Measurements from ENCODE around the gene RPS6KL1.

The RPS6KL1 gene

GRCh38 chr14:74929242-74929641 is 6.2 kb upstream of the RPS6KL1 start:
- TF ChIP-seq, protein P1, sequence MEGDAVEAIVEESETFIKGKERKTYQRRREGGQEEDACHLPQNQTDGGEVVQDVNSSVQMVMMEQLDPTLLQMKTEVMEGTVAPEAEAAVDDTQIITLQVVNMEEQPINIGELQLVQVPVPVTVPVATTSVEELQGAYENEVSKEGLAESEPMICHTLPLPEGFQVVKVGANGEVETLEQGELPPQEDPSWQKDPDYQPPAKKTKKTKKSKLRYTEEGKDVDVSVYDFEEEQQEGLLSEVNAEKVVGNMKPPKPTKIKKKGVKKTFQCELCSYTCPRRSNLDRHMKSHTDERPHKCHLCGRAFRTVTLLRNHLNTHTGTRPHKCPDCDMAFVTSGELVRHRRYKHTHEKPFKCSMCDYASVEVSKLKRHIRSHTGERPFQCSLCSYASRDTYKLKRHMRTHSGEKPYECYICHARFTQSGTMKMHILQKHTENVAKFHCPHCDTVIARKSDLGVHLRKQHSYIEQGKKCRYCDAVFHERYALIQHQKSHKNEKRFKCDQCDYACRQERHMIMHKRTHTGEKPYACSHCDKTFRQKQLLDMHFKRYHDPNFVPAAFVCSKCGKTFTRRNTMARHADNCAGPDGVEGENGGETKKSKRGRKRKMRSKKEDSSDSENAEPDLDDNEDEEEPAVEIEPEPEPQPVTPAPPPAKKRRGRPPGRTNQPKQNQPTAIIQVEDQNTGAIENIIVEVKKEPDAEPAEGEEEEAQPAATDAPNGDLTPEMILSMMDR (conservative IDR thresholded peaks at IDR 0.05; ENCODE audit: low read depth, low read length): no peak
- no peaks in the 10 kb centered on the region for H3K79me2 ChIP-seq (ENCODE audit: insufficient read depth, low read depth)
- no peaks in the 10 kb centered on the region for H3K27me3 ChIP-seq (ENCODE audit: insufficient read depth, low read depth)
- H3K4me3 ChIP-seq (IDR thresholded peaks at IDR 0.05; ENCODE audit: insufficient read depth, low read depth, low read length): no peak overlapping the region
- no peak overlapping the region for H3K27ac ChIP-seq
- no peaks in the 10 kb centered on the region for H3K36me3 ChIP-seq (ENCODE audit: insufficient read depth)
- no peak overlapping the region for H2AFZ ChIP-seq (ENCODE audit: low read depth)
- H4K20me1 ChIP-seq (ENCODE audit: insufficient read depth): no peaks in the 10 kb centered on the region
- no peaks in the 10 kb centered on the region for H3K4me1 ChIP-seq (ENCODE audit: low read depth, poor library complexity, severe bottlenecking)
- H3K9ac ChIP-seq: no peak overlapping the region
- no peak overlapping the region for H3K4me2 ChIP-seq

DNA sequence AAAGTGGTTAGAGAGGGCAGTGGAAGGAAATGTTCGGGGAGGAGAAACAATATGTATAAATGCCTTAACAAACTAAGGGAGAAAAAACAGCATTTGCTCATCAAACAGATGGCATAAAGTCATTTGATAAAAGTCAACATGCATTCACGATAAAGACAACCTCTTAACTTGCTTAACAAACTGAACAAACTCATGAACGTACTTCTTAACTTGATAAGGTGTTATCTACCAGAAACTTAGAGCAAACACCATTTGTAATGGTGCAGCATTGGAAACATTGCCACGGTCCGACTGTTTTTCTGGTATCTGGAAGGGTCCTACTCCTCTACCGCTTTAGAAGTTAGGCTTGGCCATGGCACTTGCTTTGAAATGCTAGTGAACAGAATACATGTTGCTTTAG is 4.2 kb upstream of the RPS6KL1 start:
- Histone ChIP-seq H3K4me2 (no peak overlapping the region), H3K27ac (no peak overlapping the region), H3K4me1 (ENCODE audit: low read depth, poor library complexity, severe bottlenecking) (no peaks in the 10 kb centered on the region), H2AFZ (ENCODE audit: low read depth) (no peak overlapping the region), H3K27me3 (ENCODE audit: insufficient read depth, low read depth) (no peaks in the 10 kb centered on the region), H3K79me2 (ENCODE audit: insufficient read depth, low read depth) (no peaks in the 10 kb centered on the region), H3K9ac (no peak overlapping the region), H4K20me1 (ENCODE audit: insufficient read depth) (no peaks in the 10 kb centered on the region), H3K36me3 (ENCODE audit: insufficient read depth) (no peaks in the 10 kb centered on the region), H3K4me3 (IDR thresholded peaks at IDR 0.05; ENCODE audit: insufficient read depth, low read depth, low read length) (no peak overlapping the region)
- TF ChIP-seq, protein P1 (conservative IDR thresholded peaks at IDR 0.05; ENCODE audit: low read depth, low read length): no peak

DNA sequence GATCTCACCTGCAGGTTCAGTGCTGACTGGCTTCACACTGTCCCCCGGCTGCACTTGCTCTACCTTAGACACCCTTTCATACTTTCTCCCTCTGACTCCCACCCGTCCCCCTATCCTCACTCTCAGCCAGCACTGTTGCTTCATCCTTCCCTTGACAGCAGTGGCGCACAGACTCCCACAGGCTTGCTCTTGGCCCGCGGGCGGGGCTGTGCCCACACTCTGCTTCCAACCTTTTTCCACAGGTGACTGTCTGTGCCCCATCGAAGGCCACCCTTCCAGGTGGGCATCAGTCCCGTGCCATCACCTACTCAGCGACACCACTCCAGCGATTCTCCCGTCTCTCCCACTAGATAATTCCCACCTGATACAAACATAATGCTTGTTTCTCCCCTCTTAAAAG is 1.0 kb upstream of the RPS6KL1 start:
- Histone ChIP-seq H3K36me3 (ENCODE audit: insufficient read depth) (no peaks in the 10 kb centered on the region), H3K9ac (no peak overlapping the region), H3K27ac (no peak overlapping the region), H3K4me1 (ENCODE audit: low read depth, poor library complexity, severe bottlenecking) (no peaks in the 10 kb centered on the region), H3K4me3 (IDR thresholded peaks at IDR 0.05; ENCODE audit: insufficient read depth, low read depth, low read length) (no peak overlapping the region), H3K27me3 (ENCODE audit: insufficient read depth, low read depth) (no peaks in the 10 kb centered on the region), H3K79me2 (ENCODE audit: insufficient read depth, low read depth) (no peaks in the 10 kb centered on the region), H3K4me2 (no peak overlapping the region), H2AFZ (ENCODE audit: low read depth) (peak overlapping the region; percentile 61; the same call in 1 of the 2 replicates), H4K20me1 (ENCODE audit: insufficient read depth) (no peaks in the 10 kb centered on the region)
- TF ChIP-seq, protein P1 (conservative IDR thresholded peaks at IDR 0.05; ENCODE audit: low read depth, low read length): no peak

DNA sequence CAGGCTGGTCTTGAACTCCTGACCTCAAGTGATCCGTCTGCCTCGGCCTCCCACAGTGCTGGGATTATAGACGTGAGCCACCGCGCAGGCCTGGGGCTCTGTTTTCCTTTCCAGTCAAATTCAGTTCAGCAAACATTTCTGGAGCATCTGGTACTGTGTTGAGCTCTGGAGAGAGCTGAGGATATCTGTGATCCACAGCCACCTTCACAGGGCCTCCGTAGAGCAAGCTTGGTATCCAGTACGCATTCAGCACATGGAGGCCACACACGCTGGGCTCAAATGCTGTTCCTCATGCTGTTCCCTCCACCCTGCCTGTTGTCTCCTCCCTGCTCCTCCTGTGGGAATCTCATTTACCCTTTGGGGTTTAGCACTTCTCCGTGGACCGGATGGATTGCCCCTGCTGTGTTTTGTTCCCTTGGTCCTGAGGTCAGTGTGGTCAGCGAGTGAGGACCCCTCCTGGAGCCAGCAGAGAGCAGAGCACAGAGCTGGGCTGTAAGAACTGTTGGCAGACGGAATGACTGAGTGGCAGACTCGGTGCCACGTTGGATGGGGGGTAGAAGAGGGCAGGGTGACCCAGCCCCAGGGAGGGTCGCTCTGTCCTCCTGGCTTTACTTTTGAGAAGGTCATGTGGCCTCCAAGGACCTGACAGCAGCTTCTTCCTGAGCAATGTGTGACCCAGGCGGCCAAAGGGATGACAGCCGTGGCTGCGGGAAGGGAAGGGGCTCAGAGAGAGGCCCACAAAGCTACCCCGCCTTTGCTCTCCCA is 891 bp downstream of the RPS6KL1 start:
- TF ChIP-seq, protein P1 (conservative IDR thresholded peaks at IDR 0.05; ENCODE audit: low read depth, low read length): no peak
- H4K20me1 ChIP-seq (ENCODE audit: insufficient read depth): no peaks in the 10 kb centered on the region
- no peak overlapping the region for H3K4me3 ChIP-seq (IDR thresholded peaks at IDR 0.05; ENCODE audit: insufficient read depth, low read depth, low read length)
- H3K4me1 ChIP-seq (ENCODE audit: low read depth, poor library complexity, severe bottlenecking): no peaks in the 10 kb centered on the region
- no peaks in the 10 kb centered on the region for H3K36me3 ChIP-seq (ENCODE audit: insufficient read depth)
- peak overlapping the region; percentile 67 for H2AFZ ChIP-seq (ENCODE audit: low read depth)
- peak overlapping the region; percentile 89 for H3K9ac ChIP-seq
- peak overlapping the region; percentile 84 for H3K4me2 ChIP-seq
- no peaks in the 10 kb centered on the region for H3K79me2 ChIP-seq (ENCODE audit: insufficient read depth, low read depth)
- no peak overlapping the region for H3K27ac ChIP-seq
- no peaks in the 10 kb centered on the region for H3K27me3 ChIP-seq (ENCODE audit: insufficient read depth, low read depth)
